ENCODE measurements around the gene S100PBP. TPM values are rescaled to one million over a fixed set of nuclear protein-coding genes. Genes with fewer than 3 reads are reported as not detected.

S100PBP gene
- total RNA-seq, 1 experiment from 2014 or later, result 50.1 TPM

DNA sequence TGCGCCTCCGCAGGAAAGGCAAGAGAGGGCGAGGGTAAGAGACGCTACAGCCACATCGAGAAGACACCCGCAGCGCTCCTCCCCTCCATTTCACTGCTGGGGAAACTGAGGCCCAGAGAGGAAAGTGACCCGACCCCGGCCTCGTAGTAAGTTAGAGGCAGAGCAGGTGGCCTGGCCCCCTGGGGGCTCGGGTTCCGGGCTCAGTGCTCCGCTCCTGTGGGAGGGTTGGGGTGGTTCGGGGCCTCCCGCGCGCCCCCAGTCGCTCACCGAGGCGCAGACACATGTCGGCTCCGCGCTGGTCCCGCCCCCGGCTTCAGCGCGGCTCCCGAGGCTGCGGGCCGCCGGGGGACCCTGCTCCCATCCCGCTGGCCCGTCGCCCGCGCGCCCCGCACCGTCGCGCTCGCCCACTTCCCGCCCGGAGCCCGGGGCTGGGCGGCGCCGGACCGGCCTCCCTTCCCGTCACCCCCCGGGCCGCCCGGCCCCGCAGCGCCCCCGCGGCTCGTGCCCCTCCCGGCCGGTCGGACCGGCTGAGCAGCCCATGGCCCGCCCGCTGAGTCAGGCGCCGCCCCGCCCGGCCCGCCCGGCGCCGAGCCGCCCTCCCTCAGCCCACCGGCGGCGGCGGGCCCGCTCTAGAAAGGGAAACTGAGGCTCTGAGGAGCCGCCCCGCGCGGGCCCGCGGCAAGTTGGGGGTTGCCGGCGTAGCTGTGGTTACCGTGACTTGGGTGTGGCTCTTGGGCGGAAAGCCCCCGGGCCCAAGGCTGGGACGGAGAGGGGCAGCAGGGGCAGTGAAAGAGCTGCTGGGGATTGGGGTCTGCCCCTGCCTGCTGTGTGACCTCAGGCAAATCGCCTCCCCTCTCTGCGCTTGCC is 83.7 kb downstream of the S100PBP start, which contains the start of gene TMEM54:
TSS of gene TMEM54 (minus strand) at position 434 of the 867 bp plus-strand sequence. CDS start at position 283, 151 bp downstream.
- Histone ChIP-seq H4K91ac (ENCODE audit: insufficient read length, low read depth, low read length) (no peak within 1 kb of the TSS), H3K18ac (ENCODE audit: insufficient read length, low read depth, low read length) (no peak within 1 kb of the TSS), H2AK5ac (ENCODE audit: insufficient read length, low read length) (no peak within 1 kb of the TSS), H3K4ac (ENCODE audit: low read depth, low read length) (no peak within 1 kb of the TSS), H2BK20ac (ENCODE audit: low read depth, low read length, poor library complexity, severe bottlenecking) (no peak within 1 kb of the TSS), H3K4me1 (ENCODE audit: insufficient read depth, low read length) (no peaks in the 10 kb centered on the region), H3K4me2 (ENCODE audit: insufficient read depth, insufficient read length, low read length) (peak within 1 kb of the TSS; percentile 50), H3T11ph (ENCODE audit: low read length) (no peak within 1 kb of the TSS), H3K9ac (ENCODE audit: extremely low read depth, insufficient read length, low read length) (no peak within 1 kb of the TSS), H2BK5ac (ENCODE audit: insufficient read length, low read length) (no peak within 1 kb of the TSS), H2BK15ac (ENCODE audit: low read depth, low read length) (no peak within 1 kb of the TSS), H3K79me2 (ENCODE audit: insufficient read depth, low read length) (no peaks in the 10 kb centered on the region), H3K79me1 (ENCODE audit: insufficient read depth, low read depth, low read length, poor library complexity, severe bottlenecking) (no peaks in the 10 kb centered on the region), H2BK12ac (ENCODE audit: insufficient read length, low read depth, low read length) (no peak within 1 kb of the TSS), H3K9me3 (ENCODE audit: control insufficient read depth, low read depth, low read length) (no peaks in the 10 kb centered on the region), H3K23me2 (ENCODE audit: insufficient read length, low read depth, low read length, poor library complexity, severe bottlenecking) (peaks cover 8% of the 10 kb centered on the region), H4K20me1 (ENCODE audit: control insufficient read depth, insufficient read depth, insufficient read length) (no peaks in the 10 kb centered on the region), H3K23ac (ENCODE audit: insufficient read length, low read depth, low read length) (no peak within 1 kb of the TSS), H4K8ac (replicated peaks; ENCODE audit: insufficient read length, low read depth, low read length) (no peak within 1 kb of the TSS), H4K5ac (ENCODE audit: insufficient read length, low read depth, low read length) (no peak within 1 kb of the TSS), H2AFZ (ENCODE audit: low read length) (no peak within 1 kb of the TSS), H3K27me3 (ENCODE audit: insufficient read depth, low read length) (peaks cover 22% of the 10 kb centered on the region; the same call in 1 of the 2 replicates), H3K27ac (ENCODE audit: insufficient read length, low read depth, low read length) (no peak within 1 kb of the TSS), H3K56ac (ENCODE audit: insufficient read length, low read depth, low read length) (no peak within 1 kb of the TSS), H3K14ac (ENCODE audit: insufficient read depth, low read length) (no peak within 1 kb of the TSS; the same call in 1 of the 2 replicates), H2BK120ac (ENCODE audit: low read depth, low read length, poor library complexity, severe bottlenecking) (no peak within 1 kb of the TSS)
- DNase-seq, result no peak
- Mint-ChIP-seq H3K4me1 (peaks cover 15 to 24% of the 10 kb centered on the region in 2 experiments), H3K36me3 (ENCODE audit: insufficient read depth in 1 of 3, low read depth in 3 of 3) (no peaks in the 10 kb centered on the region; a peak in 1 of 7 replicates), H3K27me3 (ENCODE audit: low read depth) (peaks cover 83% of the 10 kb centered on the region), H3K27ac (peak within 1 kb of the TSS in 1 of 3 experiments; percentile 62; a peak in 1 of 7 replicates), H3K4me3 (peak within 1 kb of the TSS; percentile 66 to 90), H3K9me3 (no peaks in the 10 kb centered on the region; a peak in 2 of 5 replicates)
- TF ChIP-seq, protein P1, sequence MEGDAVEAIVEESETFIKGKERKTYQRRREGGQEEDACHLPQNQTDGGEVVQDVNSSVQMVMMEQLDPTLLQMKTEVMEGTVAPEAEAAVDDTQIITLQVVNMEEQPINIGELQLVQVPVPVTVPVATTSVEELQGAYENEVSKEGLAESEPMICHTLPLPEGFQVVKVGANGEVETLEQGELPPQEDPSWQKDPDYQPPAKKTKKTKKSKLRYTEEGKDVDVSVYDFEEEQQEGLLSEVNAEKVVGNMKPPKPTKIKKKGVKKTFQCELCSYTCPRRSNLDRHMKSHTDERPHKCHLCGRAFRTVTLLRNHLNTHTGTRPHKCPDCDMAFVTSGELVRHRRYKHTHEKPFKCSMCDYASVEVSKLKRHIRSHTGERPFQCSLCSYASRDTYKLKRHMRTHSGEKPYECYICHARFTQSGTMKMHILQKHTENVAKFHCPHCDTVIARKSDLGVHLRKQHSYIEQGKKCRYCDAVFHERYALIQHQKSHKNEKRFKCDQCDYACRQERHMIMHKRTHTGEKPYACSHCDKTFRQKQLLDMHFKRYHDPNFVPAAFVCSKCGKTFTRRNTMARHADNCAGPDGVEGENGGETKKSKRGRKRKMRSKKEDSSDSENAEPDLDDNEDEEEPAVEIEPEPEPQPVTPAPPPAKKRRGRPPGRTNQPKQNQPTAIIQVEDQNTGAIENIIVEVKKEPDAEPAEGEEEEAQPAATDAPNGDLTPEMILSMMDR (conservative IDR thresholded peaks at IDR 0.05), result no peak
- no CpG with 5 or more reads among the region's 92 CpGs for WGBS (ENCODE audit: extremely low coverage, insufficient read length, low lambda C conversion rate)
